ENCODE results near the gene ERO1B. TPM values are rescaled to one million over a fixed set of nuclear protein-coding genes. Genes with fewer than 3 reads are reported as not detected.

The ERO1B gene
- total RNA-seq, 2 donors from 2014 or later, result 10.4 to 12.0 TPM

DNA sequence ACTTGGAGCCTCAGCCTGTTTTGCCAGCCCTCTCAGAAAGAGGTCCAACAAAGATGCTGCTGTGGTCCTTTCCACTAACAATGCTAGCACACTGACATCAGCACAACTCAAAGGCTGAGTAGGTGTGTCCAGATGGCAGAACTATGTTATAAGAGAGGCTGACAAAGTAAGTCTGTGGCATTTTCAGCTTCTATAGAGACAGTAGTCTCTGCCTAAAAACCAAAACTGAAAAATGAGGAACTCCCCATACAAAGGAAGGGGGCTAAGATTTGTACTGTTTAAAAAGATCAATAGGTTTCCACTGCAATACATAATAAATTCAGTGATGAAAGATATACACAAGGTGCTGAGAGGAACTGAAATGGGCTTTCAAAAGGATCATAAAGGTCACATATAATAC lies 12.3 kb downstream of the ERO1B start:
- no peak for DNase-seq (ENCODE audit: low spot score)
- no peaks in the 10 kb centered on the region for H3K36me3 ChIP-seq
- intact Hi-C loops (cut with DNase I), result no loop called here

DNA sequence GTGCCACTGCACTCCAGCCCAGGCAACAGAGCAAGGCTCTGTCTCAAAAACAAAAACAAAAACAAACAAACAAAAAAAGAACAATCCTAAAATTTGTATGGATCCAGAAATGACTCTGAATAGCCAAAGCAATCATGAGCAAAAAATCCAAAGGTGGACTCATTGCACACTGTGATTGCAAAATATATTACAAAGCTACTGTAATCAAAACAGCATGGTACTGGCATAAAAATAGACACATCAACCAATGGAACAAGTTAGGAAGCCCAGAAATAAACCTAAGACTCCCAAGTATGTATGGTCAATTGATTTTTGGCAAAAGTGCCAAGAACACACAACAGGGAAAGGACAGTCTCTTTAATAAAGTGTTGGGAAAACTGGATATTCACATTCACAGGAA lies 19.9 kb downstream of the ERO1B start:
- Histone ChIP-seq H3K36me3 (no peaks in the 10 kb centered on the region), H3K27ac (no peak overlapping the region), H3K4me3 (no peak overlapping the region), H3K9me3 (no peaks in the 10 kb centered on the region), H3K27me3 (replicated peaks; ENCODE audit: insufficient read depth) (no peaks in the 10 kb centered on the region), H3K4me1 (replicated peaks) (no peaks in the 10 kb centered on the region)
- DNase-seq (ENCODE audit: low spot score), result no peak
- intact Hi-C loops (cut with DNase I), result no loop called here
- TF ChIP-seq POLR2A (IDR thresholded peaks at IDR 0.05) (no peak), POLR2AphosphoS5 (IDR thresholded peaks at IDR 0.05) (no peak)
- TF ChIP-seq, protein P1, sequence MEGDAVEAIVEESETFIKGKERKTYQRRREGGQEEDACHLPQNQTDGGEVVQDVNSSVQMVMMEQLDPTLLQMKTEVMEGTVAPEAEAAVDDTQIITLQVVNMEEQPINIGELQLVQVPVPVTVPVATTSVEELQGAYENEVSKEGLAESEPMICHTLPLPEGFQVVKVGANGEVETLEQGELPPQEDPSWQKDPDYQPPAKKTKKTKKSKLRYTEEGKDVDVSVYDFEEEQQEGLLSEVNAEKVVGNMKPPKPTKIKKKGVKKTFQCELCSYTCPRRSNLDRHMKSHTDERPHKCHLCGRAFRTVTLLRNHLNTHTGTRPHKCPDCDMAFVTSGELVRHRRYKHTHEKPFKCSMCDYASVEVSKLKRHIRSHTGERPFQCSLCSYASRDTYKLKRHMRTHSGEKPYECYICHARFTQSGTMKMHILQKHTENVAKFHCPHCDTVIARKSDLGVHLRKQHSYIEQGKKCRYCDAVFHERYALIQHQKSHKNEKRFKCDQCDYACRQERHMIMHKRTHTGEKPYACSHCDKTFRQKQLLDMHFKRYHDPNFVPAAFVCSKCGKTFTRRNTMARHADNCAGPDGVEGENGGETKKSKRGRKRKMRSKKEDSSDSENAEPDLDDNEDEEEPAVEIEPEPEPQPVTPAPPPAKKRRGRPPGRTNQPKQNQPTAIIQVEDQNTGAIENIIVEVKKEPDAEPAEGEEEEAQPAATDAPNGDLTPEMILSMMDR (IDR thresholded peaks at IDR 0.05), result no peak

More for the DNA sequence above, 12.3 kb downstream of the ERO1B start:
- H3K4me1 ChIP-seq (replicated peaks), result no peaks in the 10 kb centered on the region
- H3K27me3 ChIP-seq (replicated peaks; ENCODE audit: insufficient read depth), result no peaks in the 10 kb centered on the region
- no peak overlapping the region for H3K4me3 ChIP-seq
- no peaks in the 10 kb centered on the region for H3K9me3 ChIP-seq
- TF ChIP-seq, protein P1 (IDR thresholded peaks at IDR 0.05), result no peak
- TF ChIP-seq POLR2A (IDR thresholded peaks at IDR 0.05) (no peak), POLR2AphosphoS5 (IDR thresholded peaks at IDR 0.05) (no peak)
- H3K27ac ChIP-seq, result no peak overlapping the region

DNA sequence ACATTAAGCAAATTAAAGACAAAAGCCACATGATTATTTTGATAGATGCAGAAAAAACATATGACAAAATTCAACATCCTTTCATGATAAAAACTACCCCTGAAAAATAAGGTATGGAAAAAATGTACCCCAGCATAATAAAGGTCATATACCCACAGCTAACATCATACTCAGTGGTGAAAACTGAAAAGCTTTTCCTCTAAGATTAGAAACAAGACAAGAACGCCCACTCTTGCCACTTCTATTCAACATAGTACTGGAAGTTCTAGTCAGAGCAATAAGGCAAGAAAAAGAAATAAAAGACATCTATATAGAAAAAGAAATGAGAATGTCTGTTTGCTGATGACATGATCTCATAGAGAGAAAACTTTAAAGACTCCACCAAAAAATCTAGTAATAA lies 20.7 kb downstream of the ERO1B start:
- no peak for DNase-seq (ENCODE audit: low spot score)
- TF ChIP-seq, protein P1 (IDR thresholded peaks at IDR 0.05), result no peak
- TF ChIP-seq POLR2A (IDR thresholded peaks at IDR 0.05) (no peak), POLR2AphosphoS5 (IDR thresholded peaks at IDR 0.05) (no peak)
- Histone ChIP-seq H3K36me3 (no peaks in the 10 kb centered on the region), H3K4me3 (no peak overlapping the region), H3K9me3 (no peaks in the 10 kb centered on the region), H3K27me3 (replicated peaks; ENCODE audit: insufficient read depth) (no peaks in the 10 kb centered on the region), H3K4me1 (replicated peaks) (no peaks in the 10 kb centered on the region), H3K27ac (no peak overlapping the region)
- intact Hi-C loops (cut with DNase I), result no loop called here
- 94% methylated on average over 1 of the region's 1 CpG for WGBS

- no peak overlapping the region for H3K27ac ChIP-seq
- no peaks in the 10 kb centered on the region for H3K36me3 ChIP-seq
- no peak overlapping the region for H3K4me3 ChIP-seq
- H3K27me3 ChIP-seq (replicated peaks; ENCODE audit: insufficient read depth), result no peaks in the 10 kb centered on the region
- intact Hi-C loops (cut with DNase I), result no loop called here
- H3K9me3 ChIP-seq, result no peaks in the 10 kb centered on the region
- DNase-seq (ENCODE audit: low spot score), result no peak
- no peaks in the 10 kb centered on the region for H3K4me1 ChIP-seq (replicated peaks)
- WGBS, result 100% methylated on average over 1 of the region's 1 CpG
- no peak for TF ChIP-seq POLR2AphosphoS5 (IDR thresholded peaks at IDR 0.05)
- TF ChIP-seq POLR2A (IDR thresholded peaks at IDR 0.05), result no peak
- TF ChIP-seq, protein P1 (IDR thresholded peaks at IDR 0.05), result no peak
These were observed 22.7 kb downstream of the ERO1B start for GRCh38 chr1:236259043-236259442.

- no peak for DNase-seq (ENCODE audit: low spot score)
- intact Hi-C loops (cut with DNase I), result no loop called here
- no peak overlapping the region for H3K4me3 ChIP-seq
- WGBS, result 95% methylated on average over 4 of the region's 4 CpGs
- H3K4me1 ChIP-seq (replicated peaks), result no peaks in the 10 kb centered on the region
- no peaks in the 10 kb centered on the region for H3K9me3 ChIP-seq
- TF ChIP-seq, protein P1 (IDR thresholded peaks at IDR 0.05), result no peak
- no peak for TF ChIP-seq POLR2A (IDR thresholded peaks at IDR 0.05)
- no peak for TF ChIP-seq POLR2AphosphoS5 (IDR thresholded peaks at IDR 0.05)
- H3K27ac ChIP-seq, result no peak overlapping the region
- H3K27me3 ChIP-seq (replicated peaks; ENCODE audit: insufficient read depth), result no peaks in the 10 kb centered on the region
- no peaks in the 10 kb centered on the region for H3K36me3 ChIP-seq
These were observed 23.6 kb downstream of the ERO1B start for GRCh38 chr1:236258114-236258622.
